HepG2 (cell line): ENCODE data around the gene ACSF3. TPM values are rescaled to one million over a fixed set of nuclear protein-coding genes. Genes with fewer than 3 reads are reported as not detected.
"Not testable (repeated sequence)": the region's sequence is repeated elsewhere in the genome, so short reads cannot be mapped to it uniquely, and the experiment has no call there.

Experiments used
- AGO2 ChIP-seq: fragments of 200-400 bp; formaldehyde crosslinking; optimal IDR thresholded peaks from 2 replicates; pipeline ENCODE3; 2017; ENCODE audit warnings: mild to moderate bottlenecking, low read depth, low read length, moderate library complexity
- BHLHE40 ChIP-seq: IDR thresholded peaks from 2 replicates; pipeline ENCODE4 v1.6.1; 2011; ENCODE audit warnings: low read length, improper control_type of control experiment
- CCDC6 ChIP-seq: sonication (generic); formaldehyde crosslinking; IDR thresholded peaks from 2 replicates; pipeline ENCODE4 v1.8.1; 2022; ENCODE audit warnings: mild to moderate bottlenecking, missing genetic modification reagents, moderate library complexity
- DNMT1 ChIP-seq: sonication (generic); formaldehyde crosslinking; IDR thresholded peaks from 2 replicates; pipeline ENCODE4 v1.5.1; 2020; ENCODE audit warnings: mild to moderate bottlenecking, missing genetic modification reagents
- ERF ChIP-seq: IDR thresholded peaks from 2 replicates; pipeline ENCODE4 v1.6.1; 2018; ENCODE audit warnings: missing biosample characterization, missing genetic modification reagents
- IRF9 ChIP-seq: sonication (generic); formaldehyde crosslinking; IDR thresholded peaks from 2 replicates; pipeline ENCODE4 v1.8.0; 2022; ENCODE audit warnings: missing genetic modification reagents, mild to moderate bottlenecking, borderline replicate concordance
- LCORL ChIP-seq, 2 experiments: fragments of 450-650 bp in 1 of 2; sonication (generic) in 1 of 2; formaldehyde crosslinking in 1 of 2; IDR thresholded peaks; 2 replicates each; pipeline versions ENCODE4 v1.5.0 to v1.6.1; 2017 to 2020; ENCODE audit warnings: antibody characterized with exemption in 1 of 2, missing genetic modification reagents in 1 of 2
- MTA1 ChIP-seq: sonication (generic); formaldehyde crosslinking; IDR thresholded peaks from 2 replicates; pipeline ENCODE4 v1.4.0; 2020; ENCODE audit warnings: missing genetic modification reagents, mild to moderate bottlenecking, borderline replicate concordance
- MXI1 ChIP-seq: IDR thresholded peaks from 3 replicates; pipeline ENCODE4 v1.6.1; 2012; ENCODE audit warnings: low read depth, low read length, inconsistent platforms, borderline replicate concordance
- NR1H2 ChIP-seq: sonication (generic); formaldehyde crosslinking; IDR thresholded peaks from 2 replicates; pipeline ENCODE4 v1.8.1; 2022; ENCODE audit warnings: low read depth, missing genetic modification reagents, borderline replicate concordance
- RAD21 ChIP-seq: fragments of 450-650 bp; formaldehyde crosslinking; IDR thresholded peaks from 2 replicates; pipeline ENCODE4 v1.5.0; 2020; ENCODE audit warnings: mild to moderate bottlenecking
- RFXAP ChIP-seq: sonication (generic); formaldehyde crosslinking; IDR thresholded peaks from 2 replicates; pipeline ENCODE4 v1.4.0; 2020; ENCODE audit warnings: missing genetic modification reagents, borderline replicate concordance
- RXRB ChIP-seq: IDR thresholded peaks from 2 replicates; pipeline ENCODE4 v1.6.1; 2016; ENCODE audit warnings: borderline replicate concordance, missing genetic modification reagents, missing compliant biosample characterization
- SALL1 ChIP-seq: sonication (generic); formaldehyde crosslinking; IDR thresholded peaks from 2 replicates; pipeline ENCODE4 v1.8.0; 2022; ENCODE audit warnings: mild to moderate bottlenecking, missing genetic modification reagents
- STAT5B ChIP-seq: sonication (generic); formaldehyde crosslinking; IDR thresholded peaks from 2 replicates; pipeline ENCODE4 v1.4.0; 2020; ENCODE audit warnings: missing genetic modification reagents
- ZC3H4 ChIP-seq: sonication (generic); formaldehyde crosslinking; IDR thresholded peaks from 2 replicates; pipeline ENCODE4 v1.4.0; 2020; ENCODE audit warnings: missing genetic modification reagents, borderline replicate concordance
- ZHX1 ChIP-seq: sonication (generic); formaldehyde crosslinking; IDR thresholded peaks from 2 replicates; pipeline ENCODE4 v1.8.1; 2022; ENCODE audit warnings: low read depth, mild to moderate bottlenecking, missing genetic modification reagents
- ZNF225 ChIP-seq: sonication (generic); formaldehyde crosslinking; IDR thresholded peaks from 2 replicates; pipeline ENCODE4 v1.4.0; 2020; ENCODE audit warnings: mild to moderate bottlenecking, missing genetic modification reagents
- ZNF354B ChIP-seq: sonication (generic); formaldehyde crosslinking; IDR thresholded peaks from 2 replicates; pipeline ENCODE4 v1.8.0; 2022; ENCODE audit warnings: mild to moderate bottlenecking, missing genetic modification reagents
- ZNF556 ChIP-seq: sonication (generic); formaldehyde crosslinking; IDR thresholded peaks from 2 replicates; pipeline ENCODE4 v1.4.0; 2020; ENCODE audit warnings: mild to moderate bottlenecking, missing genetic modification reagents, borderline replicate concordance
- ZNF598 ChIP-seq: sonication (generic); formaldehyde crosslinking; IDR thresholded peaks from 2 replicates; pipeline ENCODE4 v1.5.1; 2020; ENCODE audit warnings: mild to moderate bottlenecking, missing genetic modification reagents, borderline replicate concordance
- ZNF746 ChIP-seq: sonication (generic); formaldehyde crosslinking; IDR thresholded peaks from 2 replicates; pipeline ENCODE4 v1.8.0; 2022; ENCODE audit warnings: mild to moderate bottlenecking, missing genetic modification reagents
- ZNF749 ChIP-seq: sonication (generic); formaldehyde crosslinking; IDR thresholded peaks from 2 replicates; pipeline ENCODE4 v1.8.0; 2022; ENCODE audit warnings: mild to moderate bottlenecking, missing genetic modification reagents, moderate library complexity, borderline replicate concordance
- ZNF766 ChIP-seq: sonication (generic); formaldehyde crosslinking; IDR thresholded peaks from 2 replicates; pipeline ENCODE4 v1.5.0; 2020; ENCODE audit warnings: missing genetic modification reagents, borderline replicate concordance
- polyA plus RNA-seq, 8 experiments: library from polyadenylated mRNA; depleted of rRNA in 3 of 8; stranded (reverse) in 7 of 8; unstranded in 1 of 8; fragments of >200 nt; fragmentation: Illumina TruSeq in 4 of 8; extraction: Trizol in 4 of 8; gene quantifications; 2 replicates each; pipeline versions ENCODE4 v1.2.1 to v1.2.3, GENCODE V29; 2011 to 2016; ENCODE audit warnings: low read depth in 4 of 8, missing spikeins in 1 of 8, mixed read lengths in 1 of 8; ENCODE audit not compliant: insufficient read depth in 1 of 8
- total RNA-seq, 5 experiments: library from RNA; depleted of rRNA; stranded (reverse); fragments of >200 nt; fragmentation: Illumina TruSeq; extraction: Trizol; gene quantifications; 2 replicates each; pipeline ENCODE4 v1.2.3, GENCODE V29; 2016; ENCODE audit warnings: low read depth in 1 of 5

The ACSF3 gene
- total and polyA plus RNA-seq, 2 of the 13 experiments (the other 11 are each of a cell fraction or from before 2014, with no cell fraction given), result 14.9 to 30.6 TPM

GRCh38 chr16:89192186-89192955, 98.7 kb downstream of the ACSF3 start (continued):
- TF ChIP-seq MXI1 (peak; percentile 75; the same call in 1 of the 3 replicates), CCDC6 (CRISPR knock-in tag) (peak; percentile 75; the same call in 1 of the 2 replicates), DNMT1 (peak; percentile 96), RAD21 (CRISPR knock-in tag) (peak; percentile 94), ZNF746 (CRISPR knock-in tag) (peak; percentile 74; the same call in 1 of the 2 replicates), ZNF598 (peak; percentile 87; the same call in 1 of the 2 replicates), STAT5B (CRISPR knock-in tag) (peak; percentile 58; the same call in 1 of the 2 replicates), IRF9 (CRISPR knock-in tag) (peak; percentile 95), SALL1 (peak; percentile 93), LCORL (CRISPR knock-in tag; IDR thresholded peaks at IDR 0.05) (peak; percentile 58), ZNF225 (CRISPR knock-in tag) (peak; percentile 78; the same call in 1 of the 2 replicates), RXRB (CRISPR knock-in tag) (peak; percentile 47; the same call in 1 of the 2 replicates), ZHX1 (CRISPR knock-in tag) (peak; percentile 73; the same call in 1 of the 2 replicates), ZNF354B (CRISPR knock-in tag) (peak; percentile 54; the same call in 1 of the 2 replicates), ZNF749 (peak; percentile 87; the same call in 1 of the 2 replicates), AGO2 (peak; percentile 83), NR1H2 (CRISPR knock-in tag) (peak; percentile 85), RFXAP (CRISPR knock-in tag) (peak; percentile 73), ZNF556 (CRISPR knock-in tag) (peak; percentile 69; the same call in 1 of the 2 replicates), MTA1 (CRISPR knock-in tag) (peak; percentile 81; the same call in 1 of the 2 replicates), ERF (CRISPR knock-in tag) (peak; percentile 74; the same call in 1 of the 2 replicates), ZC3H4 (CRISPR knock-in tag) (peak; percentile 72; the same call in 1 of the 2 replicates), BHLHE40 (peak; percentile 85), ZNF766 (CRISPR knock-in tag) (peak; percentile 87; the same call in 1 of the 2 replicates)
- TF ChIP-seq LCORL (IDR thresholded peaks at IDR 0.05), result not testable (repeated sequence)
